HG03196 (cell line): Measurements from ENCODE around the gene MUL1.

Source experiments
- ATAC-seq: cut with Tn5 transposase; IDR thresholded peaks from one replicate; pipeline ENCODE4 v1.9.1; 2021; ENCODE audit not compliant: unreplicated experiment

Gene MUL1

GRCh38 chr1:20485527-20486456 lies 22.2 kb downstream of the MUL1 start, which contains the start of gene CAMK2N1:
Gene CAMK2N1, minus strand, starts transcription at chr1:20486210. Its CDS starts 831 bp downstream, at chr1:20485379.
- no peak for ATAC-seq

DNA sequence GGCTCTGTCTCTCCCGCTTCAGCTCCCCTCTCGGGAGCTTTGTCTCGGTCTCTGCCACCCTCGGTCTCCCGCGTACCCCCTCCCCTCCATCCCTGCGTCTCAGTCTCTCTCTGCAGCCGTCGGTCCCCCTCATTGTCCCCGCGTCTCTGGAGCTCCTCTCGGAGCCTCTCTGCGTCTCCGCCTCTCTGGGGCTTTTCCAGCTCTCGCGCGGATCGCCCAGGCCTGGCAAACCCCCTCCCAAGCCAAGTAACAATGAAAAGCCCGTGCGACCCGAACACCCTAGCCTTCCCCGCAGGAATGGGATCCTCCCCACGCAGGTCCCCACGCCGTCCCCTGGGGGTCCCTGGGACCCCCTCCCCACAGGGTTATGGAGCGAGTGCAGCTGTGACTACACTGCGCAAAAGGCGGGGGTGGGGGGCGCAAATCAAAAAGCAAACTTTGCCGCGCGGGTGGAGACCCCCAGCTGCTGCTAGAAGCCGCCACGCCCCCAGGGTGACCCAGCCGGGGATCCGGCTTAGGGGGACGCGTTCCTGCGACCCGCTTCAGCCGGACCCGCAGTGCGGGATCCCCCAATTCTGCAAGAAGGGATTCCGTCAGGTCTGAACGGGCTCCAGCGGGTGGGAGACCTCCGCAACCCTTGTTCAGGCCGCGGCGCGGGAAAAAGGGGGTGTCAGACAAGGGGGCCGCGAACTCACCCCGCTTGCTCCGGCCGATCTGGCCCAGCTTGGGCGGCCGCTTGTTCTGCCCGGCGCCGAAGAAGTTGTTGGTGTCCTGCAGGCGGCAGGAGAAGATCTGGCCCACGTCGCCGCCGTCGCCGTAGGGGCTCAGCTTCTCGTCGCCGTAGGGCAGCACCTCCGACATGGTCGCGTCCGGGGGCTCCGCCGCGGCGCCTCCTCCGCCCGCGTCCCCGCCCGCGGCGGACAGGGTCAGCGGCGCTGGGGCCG lies 23.2 kb downstream of the MUL1 start:
- ATAC-seq = no peak

DNA sequence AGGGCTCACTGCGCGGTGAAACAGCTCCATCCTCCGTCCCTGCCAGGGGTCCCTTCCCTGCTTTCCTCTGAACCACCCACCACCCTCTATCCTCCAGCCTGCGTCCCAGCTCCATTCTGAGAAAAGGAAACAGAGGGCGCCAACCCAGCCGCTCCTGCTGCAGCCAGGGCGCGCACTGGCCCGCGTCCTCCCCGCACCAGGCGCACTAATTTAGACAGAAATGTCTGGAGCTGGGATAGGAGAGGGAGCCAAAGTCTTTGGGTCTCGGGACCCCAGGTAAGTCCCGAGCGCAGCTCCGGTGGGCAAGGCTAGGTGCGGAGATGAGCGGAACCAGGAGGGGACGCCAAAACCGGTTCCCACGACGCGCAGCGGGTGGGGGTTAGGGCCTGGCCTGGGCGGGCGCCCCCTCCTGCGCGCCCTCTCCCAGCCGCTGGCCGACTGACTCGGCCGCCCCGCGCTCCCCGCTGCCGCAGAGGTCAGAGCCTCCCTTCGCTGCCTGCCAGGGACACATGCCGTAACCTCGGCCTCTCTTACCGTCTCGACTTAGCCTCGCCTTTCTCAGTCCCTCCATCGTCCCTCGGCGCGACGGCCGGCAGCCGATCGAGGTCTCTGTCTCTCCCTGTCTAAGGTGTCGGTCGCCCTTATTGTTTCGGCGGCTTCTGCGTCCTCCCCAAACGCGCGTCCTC lies 24.0 kb downstream of the MUL1 start:
- ATAC-seq = no peak

DNA sequence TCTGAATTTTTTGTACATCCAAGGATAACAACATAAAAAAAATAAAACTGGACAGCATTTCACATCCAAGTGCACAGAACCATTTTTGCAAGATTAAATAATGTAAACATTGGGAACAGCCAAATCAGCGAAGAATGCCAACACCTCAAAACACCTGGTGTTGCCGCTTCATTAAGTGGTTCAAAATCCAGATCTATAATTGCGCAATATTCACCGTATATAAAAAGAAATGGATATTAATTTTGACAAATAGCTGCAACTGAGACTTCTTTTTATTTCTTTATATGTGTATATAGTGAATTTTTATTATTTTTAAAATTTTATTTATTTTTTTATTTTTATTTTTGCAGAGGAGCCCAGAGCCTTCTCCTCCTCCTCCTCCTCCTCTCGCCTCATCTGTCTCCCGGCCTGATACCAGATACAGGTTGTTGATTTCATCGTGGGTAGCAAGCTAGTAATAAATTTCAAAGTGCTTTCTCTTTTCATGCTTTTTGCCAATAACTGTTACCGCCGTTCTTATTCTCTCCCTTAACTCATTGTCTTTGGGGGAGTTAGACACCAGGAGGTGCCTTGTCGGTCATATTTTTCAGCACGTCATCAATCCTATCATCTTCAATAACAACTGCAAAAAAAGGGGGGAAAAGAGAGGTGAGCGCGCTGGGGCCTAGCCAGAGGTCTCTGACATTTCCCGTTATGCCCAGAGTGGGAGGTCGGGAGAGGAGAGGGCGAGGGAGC lies 24.7 kb downstream of the MUL1 start:
- no peak for ATAC-seq

GRCh38 chr1:20481643-20482498 lies 26.1 kb downstream of the MUL1 start:
- ATAC-seq = no peak

GRCh38 chr1:20480951-20481617 lies 26.9 kb downstream of the MUL1 start:
- no peak for ATAC-seq

DNA sequence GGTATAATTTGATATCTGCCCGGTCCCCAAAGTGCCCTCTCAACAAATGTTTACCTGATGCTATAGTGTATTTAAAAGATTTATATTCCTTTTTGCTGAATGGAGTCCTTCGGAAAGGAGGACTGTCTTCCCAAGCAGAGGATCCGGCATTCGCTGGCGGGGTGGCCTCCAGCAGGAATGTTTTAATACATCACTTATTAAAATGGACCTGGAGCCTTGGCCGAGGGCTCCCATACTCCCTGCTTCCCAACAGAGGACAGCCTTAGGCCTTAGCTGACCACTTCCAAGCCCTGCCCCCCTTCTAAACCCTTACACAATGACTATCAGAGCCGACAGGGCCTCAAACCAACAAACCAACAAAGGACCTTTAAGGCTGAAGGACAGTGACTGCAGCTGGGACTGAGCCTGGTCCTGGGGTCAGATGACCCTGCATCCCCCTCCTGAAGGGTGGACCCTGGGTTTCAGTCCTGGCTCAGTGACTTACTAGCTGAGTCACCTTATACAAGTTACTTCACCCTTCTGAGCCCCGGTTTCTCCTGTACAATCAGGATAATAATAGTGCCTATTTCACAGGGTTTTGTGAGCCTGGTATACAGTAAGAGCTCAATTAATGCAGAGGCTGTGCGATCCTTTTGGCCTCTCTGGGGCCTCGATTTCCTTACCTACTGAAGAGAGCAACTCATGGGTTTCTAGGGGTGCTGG lies 27.6 kb downstream of the MUL1 start:
- no peak for ATAC-seq

DNA sequence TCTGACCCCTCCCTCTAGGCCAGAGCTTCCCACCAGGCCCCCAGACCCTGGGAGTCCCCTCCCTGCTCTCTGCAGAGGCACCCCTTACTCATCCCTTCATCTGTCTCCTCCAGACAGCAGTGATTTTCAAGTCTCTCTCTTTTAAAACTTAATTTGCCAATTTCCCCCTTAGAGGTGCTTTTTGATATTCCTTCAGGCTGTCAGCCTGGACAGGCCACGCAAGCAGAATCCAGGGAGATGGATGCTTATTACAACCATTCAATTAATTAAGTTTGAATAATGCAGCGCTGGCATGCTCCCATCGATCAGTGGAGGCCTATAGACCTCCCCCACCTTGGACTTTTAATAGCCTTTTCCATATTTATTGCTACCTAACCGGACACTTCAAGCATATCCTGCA lies 28.1 kb downstream of the MUL1 start:
- ATAC-seq = no peak

DNA sequence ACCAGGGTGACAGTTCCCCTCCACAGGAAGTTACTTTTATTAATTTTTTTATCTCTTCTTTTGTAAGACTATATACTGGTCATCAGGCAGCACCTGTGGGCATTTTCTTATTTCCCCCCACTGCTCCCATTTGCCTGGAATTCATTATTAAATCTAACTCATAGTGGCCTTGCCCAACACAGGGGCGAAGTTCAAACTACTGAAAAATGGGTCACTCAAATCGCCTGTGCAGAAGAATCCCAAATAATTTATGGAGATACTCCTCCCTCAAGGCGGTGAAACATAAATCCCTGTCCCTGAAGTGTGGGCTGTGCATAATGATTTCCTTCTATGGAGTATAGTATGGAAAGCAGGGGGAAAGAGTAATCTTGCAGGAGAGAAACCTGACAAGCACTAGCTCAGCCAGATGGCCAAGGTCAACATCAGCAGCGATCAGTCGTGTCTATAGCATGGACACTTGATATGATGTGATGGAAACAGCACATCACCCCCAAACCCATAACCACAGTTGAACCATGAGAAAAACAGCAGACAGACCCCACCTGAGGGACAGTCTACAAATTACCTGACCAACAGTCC lies 29.8 kb downstream of the MUL1 start:
- no peak for ATAC-seq

GRCh38 chr1:20477348-20478056 lies 30.4 kb downstream of the MUL1 start:
- no peak for ATAC-seq

DNA sequence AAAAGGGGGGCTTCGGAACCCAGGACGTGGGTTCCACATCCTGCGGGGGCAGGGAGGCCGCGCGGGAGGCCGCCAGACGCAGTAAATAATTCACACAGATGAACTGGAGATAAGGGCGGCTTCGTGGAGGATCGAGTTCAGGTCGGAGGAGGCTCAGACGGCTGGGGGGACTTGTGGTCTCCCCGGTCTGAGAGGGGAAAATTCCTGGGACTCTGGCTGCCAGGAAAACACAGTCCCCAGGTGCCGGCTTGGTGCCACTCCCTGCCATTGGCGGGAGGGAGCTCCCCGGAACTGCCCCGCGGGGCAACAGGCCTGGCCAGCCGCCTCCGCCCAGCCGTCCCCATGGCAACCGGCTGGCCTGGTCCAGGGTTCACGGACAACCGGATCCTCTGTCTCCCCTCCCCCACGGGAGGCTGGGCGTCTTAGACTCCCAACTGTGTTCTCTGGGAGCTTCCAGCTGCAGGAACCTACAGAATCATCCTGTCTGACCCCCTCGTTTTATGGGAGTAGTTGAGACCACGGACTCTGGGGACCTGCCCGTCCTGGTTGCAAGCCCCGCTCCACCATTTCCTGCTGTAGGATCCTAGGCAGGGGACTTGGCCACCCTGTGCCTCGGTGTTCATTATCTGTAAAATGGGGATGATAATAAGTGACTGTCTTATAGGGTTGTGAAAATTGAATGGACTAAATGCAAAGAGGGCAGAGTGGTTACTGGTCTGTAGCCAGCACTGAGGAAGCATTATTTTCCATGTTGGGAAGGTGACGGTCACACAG lies 31.5 kb downstream of the MUL1 start:
- no peak for ATAC-seq

DNA sequence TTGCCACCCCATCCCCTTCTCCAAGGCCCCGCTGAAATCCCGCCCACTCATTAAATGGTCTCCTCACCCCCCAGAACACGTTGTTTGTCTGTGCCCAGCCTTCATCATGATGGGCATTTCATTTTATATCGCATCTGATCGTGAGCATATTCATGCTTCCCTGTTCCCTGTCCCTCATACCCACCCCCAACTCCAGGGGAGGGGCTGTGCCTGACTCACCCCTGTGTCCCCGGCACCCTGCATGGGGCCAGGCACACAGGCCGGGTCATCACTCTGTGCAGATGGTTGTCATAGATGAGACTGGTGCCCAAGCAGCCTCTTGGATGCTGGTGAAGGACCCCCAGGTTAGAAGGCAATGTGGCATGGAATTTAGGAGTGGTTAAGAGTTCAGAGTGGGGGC lies 33.0 kb downstream of the MUL1 start:
- no peak for ATAC-seq

GRCh38 chr1:20474333-20474975 lies 33.5 kb downstream of the MUL1 start:
- no peak for ATAC-seq

- no peak for ATAC-seq
Measured at GRCh38 chr1:20473894-20474293, 34.1 kb downstream of the MUL1 start.

- no peak for ATAC-seq
Measured at GRCh38 chr1:20472860-20473711, 34.9 kb downstream of the MUL1 start.
